Fibroblast of lung (primary cell): ENCODE results near the gene IL31. TPM values are rescaled to one million over a fixed set of nuclear protein-coding genes. Genes with fewer than 3 reads are reported as not detected.

Experiments used
- DNase-seq, 2 donors: peaks; one replicate each; pipeline versions ENCODE4 v3.0.0 to v3.0.0-alpha.2; 2010; ENCODE audit warnings: low read depth in 2 of 2
- H2AFZ ChIP-seq: 2 replicates; pipeline ENCODE4 v1.5.1; 2012; ENCODE audit warnings: low read length, control low read depth, inconsistent platforms
- H3K27ac ChIP-seq: 2 replicates; pipeline ENCODE4 v1.5.1; 2011; ENCODE audit warnings: low read length, control low read depth; ENCODE audit not compliant: insufficient read depth
- H3K27me3 ChIP-seq: 2 replicates; pipeline ENCODE4 v1.5.1; 2011; ENCODE audit warnings: mild to moderate bottlenecking, low read length; ENCODE audit not compliant: control insufficient read depth, insufficient read depth
- H3K36me3 ChIP-seq: 2 replicates; pipeline ENCODE4 v1.5.1; 2011; ENCODE audit warnings: low read length; ENCODE audit not compliant: control insufficient read depth, insufficient read depth
- H3K4me1 ChIP-seq: 2 replicates; pipeline ENCODE4 v1.5.1; 2011; ENCODE audit warnings: low read length; ENCODE audit not compliant: control insufficient read depth, insufficient read depth; ENCODE audit errors: extremely low read depth
- H3K4me2 ChIP-seq: 2 replicates; pipeline ENCODE4 v1.5.1; 2011; ENCODE audit warnings: low read length, control low read depth; ENCODE audit not compliant: insufficient read depth; ENCODE audit errors: extremely low read depth
- H3K4me3 ChIP-seq, 4 experiments: fragments of 200-600 bp in 1 of 4; sonication (generic) in 1 of 4; replicated peaks in 1 of 4; 2 replicates each; pipeline ENCODE4 v1.5.1; 2011 to 2016; ENCODE audit warnings: low read length in 4 of 4, low read depth in 3 of 4, mild to moderate bottlenecking in 3 of 4, control low read depth in 2 of 4, inconsistent platforms in 1 of 4, mixed read lengths in 1 of 4; ENCODE audit not compliant: insufficient read depth in 1 of 4; ENCODE audit errors: control extremely low read depth in 1 of 4
- H3K79me2 ChIP-seq: 2 replicates; pipeline ENCODE4 v1.5.1; 2012; ENCODE audit warnings: mild to moderate bottlenecking, low read length, inconsistent platforms; ENCODE audit not compliant: control insufficient read depth, insufficient read depth
- H3K9ac ChIP-seq: 2 replicates; pipeline ENCODE4 v1.5.1; 2011; ENCODE audit warnings: mild to moderate bottlenecking, low read length, control low read depth; ENCODE audit not compliant: insufficient read depth
- H3K9me3 ChIP-seq: 2 replicates; pipeline ENCODE4 v1.5.1; 2012; ENCODE audit warnings: low read depth, low read length; ENCODE audit not compliant: control insufficient read depth, insufficient read depth
- H4K20me1 ChIP-seq: 2 replicates; pipeline ENCODE4 v1.5.1; 2011; ENCODE audit warnings: low read length; ENCODE audit not compliant: control insufficient read depth, insufficient read depth; ENCODE audit errors: extremely low read depth
- CTCF ChIP-seq, 2 donors: IDR thresholded peaks in 1 of 2; conservative IDR thresholded peaks in 1 of 2; 1 replicate in 1 of 2; 2 replicates in 1 of 2; pipeline ENCODE4 v1.5.1; 2011 to 2012; ENCODE audit warnings: low read length in 2 of 2, control low read depth in 1 of 2, inconsistent platforms in 1 of 2, low read depth in 1 of 2, mild to moderate bottlenecking in 1 of 2
- EZH2 ChIP-seq: IDR thresholded peaks from 2 replicates; pipeline ENCODE4 v1.5.1; 2012; ENCODE audit warnings: low read length, control low read depth, mild to moderate bottlenecking; ENCODE audit errors: missing control alignments
- polyA plus RNA-seq, 2 donors: library from polyadenylated mRNA; depleted of rRNA in 1 of 2; stranded (reverse) in 1 of 2; unstranded in 1 of 2; fragments of >200 nt; gene quantifications; 2 replicates each; pipeline ENCODE4 v1.2.1, GENCODE V29; 2011 to 2012; ENCODE audit warnings: missing spikeins in 1 of 2
- total RNA-seq: library from RNA; depleted of rRNA; stranded (reverse); fragments of >200 nt; gene quantifications from 2 replicates; pipeline ENCODE4 v1.2.1, GENCODE V29; 2014

The IL31 gene
- total and polyA plus RNA-seq, 2 donors (not counting 1 experiment from before 2014, with no cell fraction given), result not detected

- no peaks in the 10 kb centered on the region for H4K20me1 ChIP-seq
- no peaks in the 10 kb centered on the region for H3K9me3 ChIP-seq
- DNase-seq, result no peak
- H2AFZ ChIP-seq, result no peak overlapping the region
- H3K4me3 ChIP-seq, result no peak overlapping the region
- H3K4me1 ChIP-seq, result no peaks in the 10 kb centered on the region
- H3K27ac ChIP-seq, result no peak overlapping the region
- TF ChIP-seq CTCF (conservative IDR thresholded peaks at IDR 0.05 in 1 of 2, IDR thresholded peaks at IDR 0.05 in 1 of 2; ENCODE audit: low read depth in 1 of 2, low read length in 2 of 2) (no peak), EZH2 (no peak)
- no peak overlapping the region for H3K4me2 ChIP-seq
- H3K36me3 ChIP-seq, result no peaks in the 10 kb centered on the region
- no peaks in the 10 kb centered on the region for H3K79me2 ChIP-seq
- H3K9ac ChIP-seq, result no peak overlapping the region
- peaks cover 6% of the 10 kb centered on the region for H3K27me3 ChIP-seq
Observed at GRCh38 chr12:122171399-122171798, 2.6 kb downstream of the IL31 start.

GRCh38 chr12:122168492-122168891 lies 5.5 kb downstream of the IL31 start:
- H3K9me3 ChIP-seq, result no peaks in the 10 kb centered on the region
- no peak overlapping the region for H3K9ac ChIP-seq
- no peaks in the 10 kb centered on the region for H4K20me1 ChIP-seq
- no peak overlapping the region for H2AFZ ChIP-seq
- H3K4me1 ChIP-seq, result no peaks in the 10 kb centered on the region
- H3K27ac ChIP-seq, result no peak overlapping the region
- no peak overlapping the region for H3K4me3 ChIP-seq
- no peak overlapping the region for H3K4me2 ChIP-seq
- TF ChIP-seq EZH2 (no peak), CTCF (conservative IDR thresholded peaks at IDR 0.05 in 1 of 2, IDR thresholded peaks at IDR 0.05 in 1 of 2; ENCODE audit: low read depth in 1 of 2, low read length in 2 of 2) (no peak)
- H3K27me3 ChIP-seq, result peaks cover 6% of the 10 kb centered on the region
- no peak for DNase-seq
- H3K79me2 ChIP-seq, result no peaks in the 10 kb centered on the region
- H3K36me3 ChIP-seq, result no peaks in the 10 kb centered on the region

GRCh38 chr12:122167356-122167925 lies 6.6 kb downstream of the IL31 start:
- Histone ChIP-seq H3K4me3 (no peak overlapping the region), H2AFZ (no peak overlapping the region), H3K4me2 (no peak overlapping the region), H3K9ac (no peak overlapping the region), H3K79me2 (no peaks in the 10 kb centered on the region), H3K36me3 (no peaks in the 10 kb centered on the region), H3K27ac (no peak overlapping the region), H3K4me1 (no peaks in the 10 kb centered on the region), H3K9me3 (no peaks in the 10 kb centered on the region), H3K27me3 (peaks cover 1% of the 10 kb centered on the region), H4K20me1 (no peaks in the 10 kb centered on the region)
- DNase-seq, result no peak
- no peak for TF ChIP-seq EZH2
- TF ChIP-seq CTCF (conservative IDR thresholded peaks at IDR 0.05 in 1 of 2, IDR thresholded peaks at IDR 0.05 in 1 of 2; ENCODE audit: low read depth in 1 of 2, low read length in 2 of 2), result no peak
